GM19455 (cell line): ENCODE data around the gene TECPR2.
"Not testable (repeated sequence)": the region's sequence is repeated elsewhere in the genome, so short reads cannot be mapped to it uniquely, and the experiment has no call there.

Experiments
- ATAC-seq: cut with Tn5 transposase; IDR thresholded peaks from one replicate; pipeline ENCODE4 v1.9.1; 2021; ENCODE audit not compliant: unreplicated experiment

Gene TECPR2

GRCh38 chr14:102333795-102334705 is 28.7 kb upstream of the TECPR2 start:
- no peak for ATAC-seq

- ATAC-seq: no peak
Observed at GRCh38 chr14:102335163-102335562, 27.6 kb upstream of the TECPR2 start.

GRCh38 chr14:102338724-102339123 is 24.0 kb upstream of the TECPR2 start:
- no peak for ATAC-seq

- ATAC-seq: no peak
Observed at GRCh38 chr14:102341566-102341965, 21.2 kb upstream of the TECPR2 start.

GRCh38 chr14:102342238-102342637 is 20.5 kb upstream of the TECPR2 start:
- ATAC-seq: no peak

GRCh38 chr14:102344084-102344483 is 18.7 kb upstream of the TECPR2 start:
- no peak for ATAC-seq

- ATAC-seq: no peak
Observed at GRCh38 chr14:102344485-102344884, 18.3 kb upstream of the TECPR2 start.

GRCh38 chr14:102345232-102345631 is 17.5 kb upstream of the TECPR2 start:
- no peak for ATAC-seq

- ATAC-seq: no peak
Observed at GRCh38 chr14:102346645-102347044, 16.1 kb upstream of the TECPR2 start.

- no peak for ATAC-seq
Observed at GRCh38 chr14:102348376-102348775, 14.4 kb upstream of the TECPR2 start.

- no peak for ATAC-seq
Observed at GRCh38 chr14:102351023-102351422, 11.7 kb upstream of the TECPR2 start.

- ATAC-seq: not testable (repeated sequence)
Observed at GRCh38 chr14:102351593-102351992, 11.1 kb upstream of the TECPR2 start.

GRCh38 chr14:102352213-102352612 is 10.5 kb upstream of the TECPR2 start:
- no peak for ATAC-seq

- no peak for ATAC-seq
Observed at GRCh38 chr14:102353126-102353619, 9.6 kb upstream of the TECPR2 start.

GRCh38 chr14:102356280-102356679 is 6.5 kb upstream of the TECPR2 start:
- no peak for ATAC-seq

- ATAC-seq: no peak
Observed at GRCh38 chr14:102359341-102359740, 3.4 kb upstream of the TECPR2 start.

GRCh38 chr14:102360388-102360787 is 2.4 kb upstream of the TECPR2 start:
- no peak for ATAC-seq

GRCh38 chr14:102362084-102362483 is 657 bp upstream of the TECPR2 start:
- ATAC-seq: no peak

GRCh38 chr14:102363182-102363943 is 622 bp downstream of the TECPR2 start:
- peak; percentile 32 for ATAC-seq

- ATAC-seq: no peak
Observed at GRCh38 chr14:102370305-102370809, 7.6 kb downstream of the TECPR2 start.

GRCh38 chr14:102371361-102371760 is 8.6 kb downstream of the TECPR2 start:
- no peak for ATAC-seq

- ATAC-seq: no peak
Observed at GRCh38 chr14:102373110-102373509, 10.4 kb downstream of the TECPR2 start.
